GM10266 (cell line): Measurements from ENCODE around the gene MGMT.

ENCODE experiments used
- DNase-seq: peaks from one replicate; pipeline ENCODE4 v3.0.0; 2012; ENCODE audit errors: extremely low spot score
- CTCF ChIP-seq: IDR thresholded peaks from 2 replicates; pipeline ENCODE4 v1.5.1; 2012; ENCODE audit warnings: mild to moderate bottlenecking, low read depth; ENCODE audit not compliant: control insufficient read depth, insufficient read depth; ENCODE audit errors: missing control alignments

The MGMT gene

GRCh38 chr10:129660569-129660968 lies 193.5 kb downstream of the MGMT start:
- no peak for DNase-seq
- no peak for TF ChIP-seq CTCF

- DNase-seq = no peak
- TF ChIP-seq CTCF = no peak
These were observed 195.4 kb downstream of the MGMT start for GRCh38 chr10:129662426-129662825.

GRCh38 chr10:129670124-129670523 lies 203.1 kb downstream of the MGMT start:
- no peak for DNase-seq
- no peak for TF ChIP-seq CTCF

GRCh38 chr10:129673292-129673691 lies 206.3 kb downstream of the MGMT start:
- DNase-seq = no peak
- TF ChIP-seq CTCF = no peak

GRCh38 chr10:129675027-129675769 lies 208.2 kb downstream of the MGMT start:
- TF ChIP-seq CTCF = no peak
- DNase-seq = no peak

GRCh38 chr10:129676014-129676413 lies 209.0 kb downstream of the MGMT start:
- DNase-seq = no peak
- no peak for TF ChIP-seq CTCF

- no peak for DNase-seq
- TF ChIP-seq CTCF = no peak
These were observed 210.4 kb downstream of the MGMT start for GRCh38 chr10:129677377-129677927.
